Omental fat pad (tissue), 4 donors: ENCODE results near the gene CLRN1. TPM values are rescaled to one million over a fixed set of nuclear protein-coding genes. Genes with fewer than 3 reads are reported as not detected.

Source experiments
- ATAC-seq: fragments of 150-250 bp; one replicate; pipeline ENCODE4 v1.9.1; 2016; ENCODE audit warnings: mild to moderate bottlenecking, moderate library complexity; ENCODE audit not compliant: low FRiP score
- DNase-seq: peaks from one replicate; pipeline ENCODE4 v3.0.0-alpha.2; 2019; ENCODE audit warnings: low spot score
- CTCF ChIP-seq, 3 donors: fragments of 450-650 bp; IDR thresholded peaks; one replicate each; pipeline ENCODE4 v1.5.1; 2016 to 2017; ENCODE audit warnings: antibody characterized with exemption in 3 of 3, mild to moderate bottlenecking in 3 of 3, moderate library complexity in 2 of 3
- total RNA-seq, 4 donors: library from RNA; depleted of rRNA; stranded (reverse); fragments of >200 nt; gene quantifications; one replicate each; pipeline ENCODE4 v1.1.0, GENCODE V29; 2016

CLRN1 gene
- total RNA-seq, 4 donors from 2014 or later: not detected

DNA sequence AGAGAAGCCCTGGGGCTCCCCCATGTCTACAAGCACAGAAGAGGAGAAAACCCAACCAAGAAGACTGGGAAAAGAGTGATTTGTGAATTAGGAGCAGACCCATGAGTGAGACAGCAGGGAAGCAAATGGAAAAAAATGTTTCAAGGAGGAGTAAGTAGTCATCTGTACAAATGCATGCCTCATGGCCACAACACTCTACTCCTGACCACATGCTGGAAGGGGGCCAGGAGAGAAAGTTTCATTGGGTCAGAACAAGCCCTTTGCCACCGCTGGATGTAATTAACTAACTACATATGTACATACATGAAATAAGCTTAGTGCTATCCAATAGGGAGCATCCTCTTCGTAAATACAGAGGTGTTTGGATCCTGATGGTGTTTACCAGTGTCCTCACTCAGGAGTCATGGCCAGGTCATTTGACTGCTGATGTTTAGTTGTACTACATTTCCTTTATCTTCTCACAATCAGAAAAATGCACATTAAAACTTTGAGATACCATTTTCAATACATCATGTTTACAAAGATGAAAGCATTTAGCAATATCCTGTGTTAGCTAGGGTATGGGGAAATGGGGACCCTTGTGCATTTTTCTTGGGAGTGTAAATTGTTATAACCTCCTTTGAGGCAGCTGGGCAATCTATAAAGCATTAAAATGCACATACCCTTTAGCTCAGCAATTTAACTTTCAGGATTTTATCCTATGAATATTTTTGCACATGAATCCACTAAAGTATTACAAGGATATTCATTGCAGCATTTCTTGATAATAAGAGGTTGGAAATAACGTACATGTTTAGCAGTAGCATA is 27.1 kb downstream of the CLRN1 start:
- DNase-seq: no peak
- no peak for ATAC-seq
- no peak for TF ChIP-seq CTCF (IDR thresholded peaks at IDR 0.05)

DNA sequence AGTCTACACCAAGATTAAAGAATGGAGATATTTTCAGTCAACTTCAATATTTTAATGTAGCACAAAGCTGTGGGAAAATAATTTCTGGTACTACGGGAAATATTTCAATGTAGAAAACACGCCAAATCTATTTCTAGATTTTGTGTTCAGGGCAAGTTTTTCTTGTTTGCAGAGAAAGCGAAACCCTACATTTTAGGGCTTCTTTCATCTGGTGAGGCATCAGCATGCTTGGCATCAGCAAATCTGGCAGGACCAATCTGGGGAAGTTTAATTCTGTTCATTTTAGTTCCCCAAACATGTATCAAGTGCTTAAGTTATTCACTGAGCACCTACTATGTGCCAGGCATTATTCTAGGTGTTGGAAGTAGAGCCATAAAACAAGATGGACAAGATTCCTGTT is 30.3 kb downstream of the CLRN1 start:
- no peak for TF ChIP-seq CTCF (IDR thresholded peaks at IDR 0.05)
- DNase-seq: no peak
- no peak for ATAC-seq

- DNase-seq (no peak), ATAC-seq (no peak)
- no peak for TF ChIP-seq CTCF (IDR thresholded peaks at IDR 0.05)
These were observed 35.8 kb downstream of the CLRN1 start for GRCh38 chr3:150936693-150937092.

DNA sequence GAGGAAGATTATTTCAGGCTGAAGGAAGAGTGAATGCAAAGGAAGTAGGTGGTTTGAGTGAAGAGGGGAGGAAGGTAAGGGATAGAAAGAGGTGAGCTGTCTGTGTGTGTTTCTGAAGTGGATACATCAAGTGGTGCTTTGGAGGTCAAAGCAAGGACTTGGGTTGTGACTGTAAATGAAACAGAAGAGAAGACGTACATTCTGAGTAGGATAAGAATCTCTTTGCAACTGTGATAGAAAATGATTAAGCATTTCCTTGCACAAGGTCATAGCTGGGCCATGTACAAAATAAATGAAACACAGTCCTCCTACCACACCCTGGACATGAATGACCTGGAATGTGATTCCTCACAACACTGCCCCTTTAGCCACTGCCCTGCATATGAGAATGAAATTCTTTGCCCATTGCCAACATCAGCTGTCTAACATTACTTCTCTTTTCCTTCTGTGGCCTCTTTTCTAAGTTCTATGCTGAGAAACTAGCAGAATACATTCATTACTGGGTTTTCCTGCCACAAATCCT is 39.0 kb downstream of the CLRN1 start:
- DNase-seq (no peak), ATAC-seq (no peak)
- no peak for TF ChIP-seq CTCF (IDR thresholded peaks at IDR 0.05)

- no peak for TF ChIP-seq CTCF (IDR thresholded peaks at IDR 0.05)
- peak; percentile 59 for ATAC-seq
These were observed 40.8 kb downstream of the CLRN1 start for GRCh38 chr3:150931745-150932144.

GRCh38 chr3:150930839-150931238 is 41.7 kb downstream of the CLRN1 start:
- ATAC-seq: no peak
- no peak for TF ChIP-seq CTCF (IDR thresholded peaks at IDR 0.05)
- DNase-seq: no peak

More at GRCh38 chr3:150931745-150932144, 40.8 kb downstream of the CLRN1 start:
- no peak for DNase-seq

- DNase-seq (no peak), ATAC-seq (no peak)
- no peak for TF ChIP-seq CTCF (IDR thresholded peaks at IDR 0.05)
These were observed 44.3 kb downstream of the CLRN1 start for GRCh38 chr3:150928234-150928633.
